WTC11 (cell line): Measurements from ENCODE around the gene DUSP6. TPM values are rescaled to one million over a fixed set of nuclear protein-coding genes. Genes with fewer than 3 reads are reported as not detected.

Experiments used
- ATAC-seq: fragments of 200-7000 bp; cut with Tn5 transposase; 2 replicates; pipeline ENCODE4 v1.10.0; 2021; ENCODE audit warnings: mild to moderate bottlenecking, moderate library complexity
- CTCF ChIA-PET: fragments of 300-600 bp; sonication (Branson Sonifier 250); formaldehyde crosslinking; loops from one replicate; lab custom pipeline; 2021; ENCODE audit warnings: antibody characterized with exemption; lab: Charles Lee
- POLR2A ChIA-PET: fragments of 350-600 bp; sonication (Branson Sonifier 250); formaldehyde crosslinking; loops from one replicate; lab custom pipeline; 2021; ENCODE audit warnings: antibody characterized with exemption; lab: Charles Lee
- DNase-seq: peaks from one replicate; pipeline ENCODE4 v3.0.0; 2021; ENCODE audit warnings: low spot score
- H3K27ac Mint-ChIP-seq: 2 replicates; pipeline ENCODE4 v1.8.0; 2021; ENCODE audit warnings: mixed read lengths
- H3K27me3 Mint-ChIP-seq: 2 replicates; pipeline ENCODE4 v1.8.0; 2021; ENCODE audit warnings: low read depth, mild to moderate bottlenecking, moderate library complexity, mixed read lengths
- H3K36me3 Mint-ChIP-seq: 2 replicates; pipeline ENCODE4 v1.8.0; 2021; ENCODE audit warnings: mixed read lengths
- H3K4me1 Mint-ChIP-seq: 2 replicates; pipeline ENCODE4 v1.8.0; 2022; ENCODE audit warnings: mixed read lengths
- H3K4me3 Mint-ChIP-seq: 2 replicates; pipeline ENCODE4 v1.8.0; 2021; ENCODE audit warnings: mild to moderate bottlenecking, moderate library complexity, mixed read lengths
- H3K9me3 Mint-ChIP-seq: 2 replicates; pipeline ENCODE4 v1.8.0; 2021; ENCODE audit warnings: mixed read lengths
- ATF1 ChIP-seq: sonication (generic); formaldehyde crosslinking; IDR thresholded peaks from 2 replicates; pipeline ENCODE4 v1.8.1; 2023; ENCODE audit warnings: mild to moderate bottlenecking, moderate library complexity, missing genetic modification reagents
- FOXJ3 ChIP-seq: sonication (generic); formaldehyde crosslinking; IDR thresholded peaks from 2 replicates; pipeline ENCODE4 v1.9.0; 2021; ENCODE audit warnings: missing genetic modification reagents, mild to moderate bottlenecking, borderline replicate concordance
- FOXP1 ChIP-seq: sonication (generic); formaldehyde crosslinking; IDR thresholded peaks from 2 replicates; pipeline ENCODE4 v1.8.0; 2022; ENCODE audit warnings: missing genetic modification reagents, mild to moderate bottlenecking, moderate library complexity, borderline replicate concordance
- KAT7 ChIP-seq: sonication (generic); formaldehyde crosslinking; IDR thresholded peaks from 2 replicates; pipeline ENCODE4 v1.8.1; 2023; ENCODE audit warnings: missing genetic modification reagents, mild to moderate bottlenecking, borderline replicate concordance
- MYBL2 ChIP-seq: sonication (generic); formaldehyde crosslinking; IDR thresholded peaks from 2 replicates; pipeline ENCODE4 v1.8.1; 2023; ENCODE audit warnings: mild to moderate bottlenecking, moderate library complexity, missing genetic modification reagents
- NR2C2 ChIP-seq: sonication (generic); formaldehyde crosslinking; IDR thresholded peaks from 2 replicates; pipeline ENCODE4 v1.8.0; 2022; ENCODE audit warnings: mild to moderate bottlenecking, missing genetic modification reagents
- OVOL2 ChIP-seq: fragments of 250-450 bp; sonication (Bioruptor Pico); IDR thresholded peaks from 2 replicates; pipeline ENCODE4 v1.9.0; 2021; ENCODE audit warnings: mild to moderate bottlenecking, borderline replicate concordance
- RORB ChIP-seq: fragments of 250-450 bp; sonication (Bioruptor Pico); IDR thresholded peaks from 2 replicates; pipeline ENCODE4 v1.9.0; 2021; ENCODE audit warnings: mild to moderate bottlenecking
- TEAD1 ChIP-seq: sonication (generic); formaldehyde crosslinking; IDR thresholded peaks from 2 replicates; pipeline ENCODE4 v1.8.0; 2022; ENCODE audit warnings: mild to moderate bottlenecking, missing genetic modification reagents
- ZNF138 ChIP-seq: sonication (generic); formaldehyde crosslinking; conservative IDR thresholded peaks from 2 replicates; pipeline ENCODE4 v1.8.1; 2022; ENCODE audit warnings: mild to moderate bottlenecking, moderate library complexity, missing genetic modification reagents
- ZNF219 ChIP-seq: sonication (generic); formaldehyde crosslinking; IDR thresholded peaks from 2 replicates; pipeline ENCODE4 v1.8.0; 2023; ENCODE audit warnings: missing genetic modification reagents, mild to moderate bottlenecking, borderline replicate concordance
- ZNF232 ChIP-seq: sonication (generic); formaldehyde crosslinking; IDR thresholded peaks from 2 replicates; pipeline ENCODE4 v1.8.0; 2022; ENCODE audit warnings: mild to moderate bottlenecking, missing genetic modification reagents
- ZNF263 ChIP-seq: sonication (generic); formaldehyde crosslinking; IDR thresholded peaks from 2 replicates; pipeline ENCODE4 v1.8.1; 2022; ENCODE audit warnings: low read depth, mild to moderate bottlenecking, moderate library complexity, missing genetic modification reagents
- total RNA-seq: library from RNA; stranded (reverse); gene quantifications from 3 replicates; pipeline ENCODE4 v1.2.3, GENCODE V29; 2021
- TF ChIP-seq, protein P1 (sequence below): fragments of 250-450 bp; sonication (Bioruptor Pico); IDR thresholded peaks from 2 replicates; pipeline ENCODE4 v2.1.2; 2022; ENCODE audit warnings: mild to moderate bottlenecking, moderate library complexity
- TF ChIP-seq, protein P2 (sequence below): sonication (generic); formaldehyde crosslinking; IDR thresholded peaks from 2 replicates; pipeline ENCODE4 v1.8.0; 2023; ENCODE audit warnings: missing genetic modification reagents, mild to moderate bottlenecking, borderline replicate concordance
- TF ChIP-seq, protein P3 (sequence below): sonication (generic); formaldehyde crosslinking; conservative IDR thresholded peaks from 2 replicates; pipeline ENCODE4 v1.8.1; 2022; ENCODE audit warnings: mild to moderate bottlenecking, missing genetic modification reagents
- TF ChIP-seq, protein P4 (sequence below): fragments of 250-450 bp; sonication (Bioruptor Pico); IDR thresholded peaks from 2 replicates; pipeline ENCODE4 v1.8.0; 2021; ENCODE audit warnings: mild to moderate bottlenecking
- TF ChIP-seq, protein P5 (sequence below): sonication (generic); formaldehyde crosslinking; IDR thresholded peaks from 2 replicates; pipeline ENCODE4 v1.8.0; 2022; ENCODE audit warnings: mild to moderate bottlenecking, missing genetic modification reagents
- TF ChIP-seq, protein P6 (sequence below): sonication (generic); formaldehyde crosslinking; IDR thresholded peaks from 2 replicates; pipeline ENCODE4 v1.8.1; 2023; ENCODE audit warnings: mild to moderate bottlenecking, missing genetic modification reagents
- TF ChIP-seq, protein P7 (sequence below): fragments of 250-450 bp; sonication (Bioruptor Pico); conservative IDR thresholded peaks from 2 replicates; pipeline ENCODE4 v1.9.0; 2021; ENCODE audit warnings: mild to moderate bottlenecking
- TF ChIP-seq, protein P8 (sequence below): sonication (generic); formaldehyde crosslinking; IDR thresholded peaks from 2 replicates; pipeline ENCODE4 v1.8.0; 2022; ENCODE audit warnings: mild to moderate bottlenecking, missing genetic modification reagents

Gene DUSP6
- total RNA-seq, 1 experiment from 2014 or later, result 245 TPM

DNA sequence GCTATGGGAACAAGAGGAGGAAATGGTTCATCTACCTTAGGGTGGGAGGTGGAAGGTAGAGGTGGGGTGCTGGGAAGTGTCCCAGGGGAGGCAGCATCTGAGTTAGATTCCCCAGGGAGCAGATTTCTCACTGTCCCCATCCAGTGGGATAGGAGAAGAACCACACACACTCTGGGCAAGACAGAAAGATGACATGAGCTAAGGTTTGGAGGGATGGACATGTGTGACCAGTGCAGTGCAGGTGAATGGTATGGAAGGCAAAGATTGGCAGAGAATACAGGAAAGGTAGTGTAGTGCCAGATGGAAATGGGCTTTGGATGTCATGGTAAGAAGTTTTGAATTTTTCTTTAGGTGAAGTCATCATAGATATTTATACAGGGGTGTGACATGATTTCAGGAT lies 11.3 kb upstream of the DUSP6 start:
- Mint-ChIP-seq H3K27me3 (no peaks in the 10 kb centered on the region), H3K4me1 (peaks cover 29% of the 10 kb centered on the region), H3K36me3 (no peaks in the 10 kb centered on the region), H3K27ac (no peak overlapping the region), H3K9me3 (no peaks in the 10 kb centered on the region), H3K4me3 (no peak overlapping the region)
- POLR2A ChIA-PET, result interaction anchor here (0.5 kb wide), 2 partner anchors 17 to 71 kb away, joined by 3 to 5 read pairs; no protein-coding TSS in a partner anchor
- TF ChIP-seq FOXJ3 (CRISPR knock-in tag) (no peak), MYBL2 (CRISPR knock-in tag) (no peak), RORB (CRISPR knock-in tag) (no peak), TEAD1 (CRISPR knock-in tag) (no peak), OVOL2 (CRISPR knock-in tag) (no peak), ZNF219 (CRISPR knock-in tag) (no peak), ZNF138 (CRISPR knock-in tag) (no peak), ZNF263 (CRISPR knock-in tag) (no peak), ZNF232 (CRISPR knock-in tag) (no peak), FOXP1 (no peak), ATF1 (CRISPR knock-in tag) (no peak)
- TF ChIP-seq, protein P1, sequence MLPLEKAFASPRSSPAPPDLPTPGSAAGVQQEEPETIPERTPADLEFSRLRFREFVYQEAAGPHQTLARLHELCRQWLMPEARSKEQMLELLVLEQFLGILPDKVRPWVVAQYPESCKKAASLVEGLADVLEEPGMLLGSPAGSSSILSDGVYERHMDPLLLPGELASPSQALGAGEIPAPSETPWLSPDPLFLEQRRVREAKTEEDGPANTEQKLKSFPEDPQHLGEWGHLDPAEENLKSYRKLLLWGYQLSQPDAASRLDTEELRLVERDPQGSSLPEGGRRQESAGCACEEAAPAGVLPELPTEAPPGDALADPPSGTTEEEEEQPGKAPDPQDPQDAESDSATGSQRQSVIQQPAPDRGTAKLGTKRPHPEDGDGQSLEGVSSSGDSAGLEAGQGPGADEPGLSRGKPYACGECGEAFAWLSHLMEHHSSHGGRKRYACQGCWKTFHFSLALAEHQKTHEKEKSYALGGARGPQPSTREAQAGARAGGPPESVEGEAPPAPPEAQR, result no peak
- TF ChIP-seq, protein P2, sequence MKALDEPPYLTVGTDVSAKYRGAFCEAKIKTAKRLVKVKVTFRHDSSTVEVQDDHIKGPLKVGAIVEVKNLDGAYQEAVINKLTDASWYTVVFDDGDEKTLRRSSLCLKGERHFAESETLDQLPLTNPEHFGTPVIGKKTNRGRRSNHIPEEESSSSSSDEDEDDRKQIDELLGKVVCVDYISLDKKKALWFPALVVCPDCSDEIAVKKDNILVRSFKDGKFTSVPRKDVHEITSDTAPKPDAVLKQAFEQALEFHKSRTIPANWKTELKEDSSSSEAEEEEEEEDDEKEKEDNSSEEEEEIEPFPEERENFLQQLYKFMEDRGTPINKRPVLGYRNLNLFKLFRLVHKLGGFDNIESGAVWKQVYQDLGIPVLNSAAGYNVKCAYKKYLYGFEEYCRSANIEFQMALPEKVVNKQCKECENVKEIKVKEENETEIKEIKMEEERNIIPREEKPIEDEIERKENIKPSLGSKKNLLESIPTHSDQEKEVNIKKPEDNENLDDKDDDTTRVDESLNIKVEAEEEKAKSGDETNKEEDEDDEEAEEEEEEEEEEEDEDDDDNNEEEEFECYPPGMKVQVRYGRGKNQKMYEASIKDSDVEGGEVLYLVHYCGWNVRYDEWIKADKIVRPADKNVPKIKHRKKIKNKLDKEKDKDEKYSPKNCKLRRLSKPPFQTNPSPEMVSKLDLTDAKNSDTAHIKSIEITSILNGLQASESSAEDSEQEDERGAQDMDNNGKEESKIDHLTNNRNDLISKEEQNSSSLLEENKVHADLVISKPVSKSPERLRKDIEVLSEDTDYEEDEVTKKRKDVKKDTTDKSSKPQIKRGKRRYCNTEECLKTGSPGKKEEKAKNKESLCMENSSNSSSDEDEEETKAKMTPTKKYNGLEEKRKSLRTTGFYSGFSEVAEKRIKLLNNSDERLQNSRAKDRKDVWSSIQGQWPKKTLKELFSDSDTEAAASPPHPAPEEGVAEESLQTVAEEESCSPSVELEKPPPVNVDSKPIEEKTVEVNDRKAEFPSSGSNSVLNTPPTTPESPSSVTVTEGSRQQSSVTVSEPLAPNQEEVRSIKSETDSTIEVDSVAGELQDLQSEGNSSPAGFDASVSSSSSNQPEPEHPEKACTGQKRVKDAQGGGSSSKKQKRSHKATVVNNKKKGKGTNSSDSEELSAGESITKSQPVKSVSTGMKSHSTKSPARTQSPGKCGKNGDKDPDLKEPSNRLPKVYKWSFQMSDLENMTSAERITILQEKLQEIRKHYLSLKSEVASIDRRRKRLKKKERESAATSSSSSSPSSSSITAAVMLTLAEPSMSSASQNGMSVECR, result no peak
- TF ChIP-seq, protein P3, sequence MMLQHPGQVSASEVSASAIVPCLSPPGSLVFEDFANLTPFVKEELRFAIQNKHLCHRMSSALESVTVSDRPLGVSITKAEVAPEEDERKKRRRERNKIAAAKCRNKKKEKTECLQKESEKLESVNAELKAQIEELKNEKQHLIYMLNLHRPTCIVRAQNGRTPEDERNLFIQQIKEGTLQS, result no peak
- TF ChIP-seq, protein P4, sequence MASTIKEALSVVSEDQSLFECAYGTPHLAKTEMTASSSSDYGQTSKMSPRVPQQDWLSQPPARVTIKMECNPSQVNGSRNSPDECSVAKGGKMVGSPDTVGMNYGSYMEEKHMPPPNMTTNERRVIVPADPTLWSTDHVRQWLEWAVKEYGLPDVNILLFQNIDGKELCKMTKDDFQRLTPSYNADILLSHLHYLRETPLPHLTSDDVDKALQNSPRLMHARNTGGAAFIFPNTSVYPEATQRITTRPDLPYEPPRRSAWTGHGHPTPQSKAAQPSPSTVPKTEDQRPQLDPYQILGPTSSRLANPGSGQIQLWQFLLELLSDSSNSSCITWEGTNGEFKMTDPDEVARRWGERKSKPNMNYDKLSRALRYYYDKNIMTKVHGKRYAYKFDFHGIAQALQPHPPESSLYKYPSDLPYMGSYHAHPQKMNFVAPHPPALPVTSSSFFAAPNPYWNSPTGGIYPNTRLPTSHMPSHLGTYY (CRISPR knock-in tag), result no peak
- TF ChIP-seq, protein P5, sequence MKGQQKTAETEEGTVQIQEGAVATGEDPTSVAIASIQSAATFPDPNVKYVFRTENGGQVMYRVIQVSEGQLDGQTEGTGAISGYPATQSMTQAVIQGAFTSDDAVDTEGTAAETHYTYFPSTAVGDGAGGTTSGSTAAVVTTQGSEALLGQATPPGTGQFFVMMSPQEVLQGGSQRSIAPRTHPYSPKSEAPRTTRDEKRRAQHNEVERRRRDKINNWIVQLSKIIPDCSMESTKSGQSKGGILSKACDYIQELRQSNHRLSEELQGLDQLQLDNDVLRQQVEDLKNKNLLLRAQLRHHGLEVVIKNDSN (CRISPR knock-in tag), result no peak
- DNase-seq, result no peak
- CTCF ChIA-PET, result no interaction called here
- no peak for ATAC-seq

DNA sequence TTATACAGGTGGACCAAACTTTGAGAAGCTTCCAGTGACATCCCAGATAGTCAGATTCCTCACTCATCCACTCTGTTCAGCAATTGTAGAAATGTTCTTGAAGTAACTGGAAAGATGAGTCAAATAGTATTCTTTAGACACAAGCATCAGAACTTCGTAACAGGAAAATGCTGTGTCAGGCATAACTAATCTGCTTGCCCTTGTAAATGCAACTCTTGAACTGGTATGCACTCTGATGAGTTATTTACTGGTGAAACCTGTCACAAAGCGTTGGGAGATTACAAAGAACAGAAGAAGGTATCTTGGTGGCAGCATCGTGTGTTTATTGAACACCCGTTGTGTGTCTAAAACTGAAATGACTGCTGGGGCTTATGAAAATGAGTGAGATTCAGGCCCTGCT lies 10.8 kb upstream of the DUSP6 start:
- DNase-seq (no peak), ATAC-seq (no peak)
- TF ChIP-seq ZNF219 (CRISPR knock-in tag) (no peak), KAT7 (CRISPR knock-in tag) (no peak), NR2C2 (no peak)
- TF ChIP-seq, protein P6, sequence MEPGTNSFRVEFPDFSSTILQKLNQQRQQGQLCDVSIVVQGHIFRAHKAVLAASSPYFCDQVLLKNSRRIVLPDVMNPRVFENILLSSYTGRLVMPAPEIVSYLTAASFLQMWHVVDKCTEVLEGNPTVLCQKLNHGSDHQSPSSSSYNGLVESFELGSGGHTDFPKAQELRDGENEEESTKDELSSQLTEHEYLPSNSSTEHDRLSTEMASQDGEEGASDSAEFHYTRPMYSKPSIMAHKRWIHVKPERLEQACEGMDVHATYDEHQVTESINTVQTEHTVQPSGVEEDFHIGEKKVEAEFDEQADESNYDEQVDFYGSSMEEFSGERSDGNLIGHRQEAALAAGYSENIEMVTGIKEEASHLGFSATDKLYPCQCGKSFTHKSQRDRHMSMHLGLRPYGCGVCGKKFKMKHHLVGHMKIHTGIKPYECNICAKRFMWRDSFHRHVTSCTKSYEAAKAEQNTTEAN, result no peak
- TF ChIP-seq, protein P5 (CRISPR knock-in tag), result no peak
- TF ChIP-seq, protein P7, sequence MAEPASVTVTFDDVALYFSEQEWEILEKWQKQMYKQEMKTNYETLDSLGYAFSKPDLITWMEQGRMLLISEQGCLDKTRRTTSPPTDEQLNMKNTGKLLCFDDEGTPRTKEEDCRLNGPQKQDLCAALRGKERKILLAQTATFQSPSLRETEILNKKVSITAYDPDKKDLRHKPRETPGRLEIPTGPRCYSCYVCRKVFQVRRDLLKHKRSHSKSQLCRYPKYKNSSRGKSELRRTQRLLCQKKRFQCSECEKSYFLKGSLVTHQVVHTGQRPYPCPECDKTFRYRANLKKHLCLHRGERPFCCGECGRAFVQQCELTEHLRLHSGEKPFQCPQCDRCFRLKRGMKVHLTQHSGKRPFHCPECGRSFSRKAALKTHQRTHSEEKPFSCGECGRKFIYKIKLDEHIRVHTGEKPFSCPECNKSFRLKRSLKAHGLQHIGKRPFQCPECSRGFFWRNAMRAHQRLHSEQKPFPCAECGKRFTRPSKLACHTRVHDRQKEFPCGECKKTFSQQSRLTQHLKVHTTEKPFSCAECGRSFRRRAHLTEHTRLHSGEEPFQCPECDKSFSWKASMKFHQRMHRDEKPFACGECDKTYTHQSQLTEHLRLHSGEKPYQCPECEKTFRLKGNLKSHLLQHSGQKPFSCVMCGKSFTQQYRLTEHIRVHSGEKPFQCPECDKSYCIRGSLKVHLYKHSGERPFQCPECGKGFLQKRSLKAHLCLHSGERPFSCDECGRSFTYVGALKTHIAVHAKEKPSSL (CRISPR knock-in tag), result no peak
- TF ChIP-seq, protein P8, sequence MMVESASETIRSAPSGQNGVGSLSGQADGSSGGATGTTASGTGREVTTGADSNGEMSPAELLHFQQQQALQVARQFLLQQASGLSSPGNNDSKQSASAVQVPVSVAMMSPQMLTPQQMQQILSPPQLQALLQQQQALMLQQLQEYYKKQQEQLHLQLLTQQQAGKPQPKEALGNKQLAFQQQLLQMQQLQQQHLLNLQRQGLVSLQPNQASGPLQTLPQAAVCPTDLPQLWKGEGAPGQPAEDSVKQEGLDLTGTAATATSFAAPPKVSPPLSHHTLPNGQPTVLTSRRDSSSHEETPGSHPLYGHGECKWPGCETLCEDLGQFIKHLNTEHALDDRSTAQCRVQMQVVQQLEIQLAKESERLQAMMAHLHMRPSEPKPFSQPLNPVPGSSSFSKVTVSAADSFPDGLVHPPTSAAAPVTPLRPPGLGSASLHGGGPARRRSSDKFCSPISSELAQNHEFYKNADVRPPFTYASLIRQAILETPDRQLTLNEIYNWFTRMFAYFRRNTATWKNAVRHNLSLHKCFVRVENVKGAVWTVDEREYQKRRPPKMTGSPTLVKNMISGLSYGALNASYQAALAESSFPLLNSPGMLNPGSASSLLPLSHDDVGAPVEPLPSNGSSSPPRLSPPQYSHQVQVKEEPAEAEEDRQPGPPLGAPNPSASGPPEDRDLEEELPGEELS, result no peak
- POLR2A ChIA-PET, result interaction anchor here (0.5 kb wide), 1 partner anchor 17 kb away, joined by 3 read pairs; no protein-coding TSS in a partner anchor
- Mint-ChIP-seq H3K9me3 (no peaks in the 10 kb centered on the region), H3K27me3 (no peaks in the 10 kb centered on the region), H3K27ac (no peak overlapping the region), H3K36me3 (no peaks in the 10 kb centered on the region), H3K4me1 (peaks cover 30% of the 10 kb centered on the region), H3K4me3 (no peak overlapping the region)
- CTCF ChIA-PET, result no interaction called here
